HepG2 (cell line): Measurements from ENCODE around the gene PJA1. TPM values are rescaled to one million over a fixed set of nuclear protein-coding genes. Genes with fewer than 3 reads are reported as not detected.

Experiments
- ATAC-seq: fragments of 200-7000 bp; cut with Tn5 transposase; 3 replicates; pipeline ENCODE4 v1.9.1; 2020; ENCODE audit warnings: mild to moderate bottlenecking, moderate library complexity
- BruUV-seq: library from RNA; stranded (reverse); fragments of 400-500 nt; replicated peaks from 2 replicates; lab custom pipeline; 2021; lab: Mats Ljungman, UMichigan
- CTCF ChIA-PET: fragments of 300-600 bp; formaldehyde crosslinking; extraction: SDS; loops from one replicate; lab custom pipeline; 2021; ENCODE audit warnings: low total read pairs, inconsistent platforms, low intra/inter-chr PET ratio; lab: Yijun Ruan, JAX
- POLR2A ChIA-PET: fragments of 350-600 bp; sonication (Branson Sonifier 250); formaldehyde crosslinking; loops from one replicate; lab custom pipeline; 2020; ENCODE audit warnings: antibody characterized with exemption, inconsistent platforms; lab: Yijun Ruan, JAX
- DNase-seq: peaks from one replicate; pipeline ENCODE4 v3.0.0-alpha.2; 2015; ENCODE audit warnings: low spot score
- FAIRE-seq: peaks from 3 replicates; lab custom pipeline; 2011; peaks lifted over from hg19 to GRCh38; lab: Jason Lieb, UNC
- H2AFZ ChIP-seq: one replicate; pipeline ENCODE4 v1.6.1; 2011; ENCODE audit warnings: low read length, inconsistent platforms
- H3K27ac ChIP-seq: fragments of 300-600 bp; 3 replicates; pipeline ENCODE4 v1.8.0; 2011; ENCODE audit warnings: mixed run types, mild to moderate bottlenecking, mixed read lengths, low read length, inconsistent platforms; ENCODE audit not compliant: insufficient read depth; ENCODE audit errors: extremely low read length
- H3K27me3 ChIP-seq, 2 experiments: fragments of 200-600 bp in 1 of 2; 2 replicates in 1 of 2; 3 replicates in 1 of 2; pipeline versions ENCODE4 v1.6.0 to v1.8.0; 2011; ENCODE audit warnings: low read length in 2 of 2, mild to moderate bottlenecking in 2 of 2, moderate library complexity in 2 of 2, inconsistent platforms in 1 of 2; ENCODE audit not compliant: insufficient read depth in 2 of 2, control insufficient read depth in 1 of 2
- H3K36me3 ChIP-seq, 2 experiments: fragments of 200-600 bp in 1 of 2; replicated peaks in 1 of 2; 2 replicates in 1 of 2; 3 replicates in 1 of 2; pipeline versions ENCODE4 v1.5.1 to v1.8.0; 2011; ENCODE audit warnings: low read length in 2 of 2, inconsistent platforms in 1 of 2; ENCODE audit not compliant: insufficient read depth in 2 of 2, control insufficient read depth in 1 of 2
- H3K4me1 ChIP-seq: 2 replicates; pipeline ENCODE4 v1.5.1; 2012; ENCODE audit warnings: low read length, inconsistent platforms; ENCODE audit not compliant: insufficient read depth
- H3K4me2 ChIP-seq: 2 replicates; pipeline ENCODE4 v1.6.0; 2011; ENCODE audit warnings: low read depth, low read length, inconsistent platforms
- H3K4me3 ChIP-seq, 3 experiments: fragments of 200-600 bp in 1 of 3; sonication (generic), shearing (Covaris generic) in 1 of 3; replicated peaks in 1 of 3; 2 replicates each; pipeline ENCODE4 v1.5.1; 2011 to 2016; ENCODE audit warnings: low read length in 3 of 3, inconsistent platforms in 2 of 3, low read depth in 2 of 3, mild to moderate bottlenecking in 2 of 3, control low read depth in 1 of 3, mixed read lengths in 1 of 3; ENCODE audit not compliant: insufficient read depth in 1 of 3
- H3K79me2 ChIP-seq: one replicate; pipeline ENCODE4 v1.6.1; 2011; ENCODE audit warnings: low read length, inconsistent platforms; ENCODE audit not compliant: insufficient read depth
- H3K9ac ChIP-seq: 2 replicates; pipeline ENCODE4 v1.6.0; 2011; ENCODE audit warnings: mild to moderate bottlenecking, low read depth, low read length, inconsistent platforms; ENCODE audit not compliant: insufficient read depth
- H3K9me3 ChIP-seq: 2 replicates; pipeline ENCODE4 v1.5.1; 2012; ENCODE audit warnings: mild to moderate bottlenecking, low read length
- H4K20me1 ChIP-seq: 2 replicates; pipeline ENCODE4 v1.6.0; 2011; ENCODE audit warnings: inconsistent platforms, mild to moderate bottlenecking, low read length, moderate library complexity; ENCODE audit not compliant: insufficient read depth
- GZF1 ChIP-seq: sonication (generic); formaldehyde crosslinking; IDR thresholded peaks from 2 replicates; pipeline ENCODE4 v1.5.1; 2020; ENCODE audit warnings: mild to moderate bottlenecking, missing genetic modification reagents
- MXI1 ChIP-seq: IDR thresholded peaks from 3 replicates; pipeline ENCODE4 v1.6.1; 2012; ENCODE audit warnings: low read depth, low read length, inconsistent platforms, borderline replicate concordance
- TOPORS ChIP-seq: sonication (generic); formaldehyde crosslinking; IDR thresholded peaks from 2 replicates; pipeline ENCODE4 v1.8.0; 2023; ENCODE audit warnings: mild to moderate bottlenecking, missing genetic modification reagents
- TRIM24 ChIP-seq: sonication (generic); formaldehyde crosslinking; IDR thresholded peaks from 2 replicates; pipeline ENCODE4 v1.8.0; 2022; ENCODE audit warnings: mild to moderate bottlenecking, missing genetic modification reagents
- ZKSCAN5 ChIP-seq: sonication (generic); formaldehyde crosslinking; IDR thresholded peaks from 2 replicates; pipeline ENCODE4 v1.5.1; 2020; ENCODE audit warnings: mild to moderate bottlenecking, missing genetic modification reagents
- ZNF225 ChIP-seq: sonication (generic); formaldehyde crosslinking; IDR thresholded peaks from 2 replicates; pipeline ENCODE4 v1.4.0; 2020; ENCODE audit warnings: mild to moderate bottlenecking, missing genetic modification reagents
- ZNF235 ChIP-seq: sonication (generic); formaldehyde crosslinking; IDR thresholded peaks from 2 replicates; pipeline ENCODE4 v1.8.1; 2023; ENCODE audit warnings: mild to moderate bottlenecking, missing genetic modification reagents, borderline replicate concordance
- ZNF326 ChIP-seq: sonication (generic); formaldehyde crosslinking; IDR thresholded peaks from 2 replicates; pipeline ENCODE4 v1.4.0; 2020; ENCODE audit warnings: missing genetic modification reagents, borderline replicate concordance
- ZNF549 ChIP-seq: sonication (generic); formaldehyde crosslinking; IDR thresholded peaks from 2 replicates; pipeline ENCODE4 v1.5.0; 2020; ENCODE audit warnings: missing genetic modification reagents
- ZNF562 ChIP-seq: sonication (generic); formaldehyde crosslinking; IDR thresholded peaks from 2 replicates; pipeline ENCODE4 v1.8.0; 2022; ENCODE audit warnings: missing genetic modification reagents, borderline replicate concordance
- ZNF614 ChIP-seq: IDR thresholded peaks from 2 replicates; pipeline ENCODE4 v1.6.1; 2018; ENCODE audit warnings: missing biosample characterization, missing genetic modification reagents, inconsistent platforms, borderline replicate concordance
- ZNF75D ChIP-seq: sonication (generic); formaldehyde crosslinking; IDR thresholded peaks from 2 replicates; pipeline ENCODE4 v1.8.1; 2023; ENCODE audit warnings: missing genetic modification reagents, mild to moderate bottlenecking, borderline replicate concordance
- WGBS: methylation state at CpG from one replicate; pipeline ENCODE4 v1.1.6; 2017; ENCODE audit warnings: low lambda C conversion rate; 5-methylcytosine and 5-hydroxymethylcytosine counted together
- in situ Hi-C: cut with HindIII; loops from 2 replicates; pipeline ENCODE4 v1.10.0; 2017; ENCODE audit warnings: low pct_unique_long_range_greater_than_20kb; ENCODE audit not compliant: extremely low pct_ligation_motif_present
- intact Hi-C: fragments of 100-400 bp; cut with micrococcal nuclease; formaldehyde crosslinking; loops from one replicate; pipeline ENCODE4 v1.10.0; 2022; ENCODE audit not compliant: unreplicated experiment
- polyA plus RNA-seq, 8 experiments: library from polyadenylated mRNA; depleted of rRNA in 3 of 8; stranded (reverse) in 7 of 8; unstranded in 1 of 8; fragments of >200 nt; fragmentation: Illumina TruSeq in 4 of 8; extraction: Trizol in 4 of 8; gene quantifications; 2 replicates each; pipeline versions ENCODE4 v1.2.1 to v1.2.3, GENCODE V29; 2011 to 2016; ENCODE audit warnings: low read depth in 4 of 8, missing spikeins in 1 of 8, mixed read lengths in 1 of 8; ENCODE audit not compliant: insufficient read depth in 1 of 8
- total RNA-seq, 5 experiments: library from RNA; depleted of rRNA; stranded (reverse); fragments of >200 nt; fragmentation: Illumina TruSeq; extraction: Trizol; gene quantifications; 2 replicates each; pipeline ENCODE4 v1.2.3, GENCODE V29; 2016; ENCODE audit warnings: low read depth in 1 of 5
- TF ChIP-seq, protein P1 (sequence below), 2 experiments: sonication (generic) in 1 of 2; formaldehyde crosslinking in 1 of 2; IDR thresholded peaks; 2 replicates each; pipeline versions ENCODE4 v1.6.1 to v1.9.0; 2014 to 2022; ENCODE audit warnings: antibody characterized with exemption in 1 of 2, borderline replicate concordance in 1 of 2, inconsistent platforms in 1 of 2, low read depth in 1 of 2, missing genetic modification reagents in 1 of 2

The PJA1 gene
- total and polyA plus RNA-seq, 2 of the 13 experiments (the other 11 are each of a cell fraction or from before 2014, with no cell fraction given) = 3.6 to 9.6 TPM

DNA sequence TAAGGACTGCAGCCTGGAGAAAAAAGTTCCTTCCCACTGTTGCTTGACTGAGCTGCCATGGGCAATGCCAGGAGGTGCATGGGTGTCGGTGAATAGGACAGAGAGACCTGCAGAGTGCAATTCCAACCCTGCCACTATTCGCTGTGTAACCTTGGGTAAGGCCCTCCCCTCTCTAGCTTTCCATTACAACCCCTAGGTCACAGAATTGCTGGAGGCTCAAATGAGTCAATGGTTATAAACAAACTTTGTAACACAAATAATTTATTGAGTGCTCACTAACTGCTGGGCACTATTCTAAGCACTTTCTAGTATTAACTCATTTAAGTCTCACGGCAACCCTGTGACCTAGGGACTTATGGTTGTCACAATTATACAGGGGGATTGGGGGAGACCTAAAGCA lies 37.8 kb downstream of the PJA1 start:
- Histone ChIP-seq H3K4me1 (no peaks in the 10 kb centered on the region), H3K27ac (no peak overlapping the region), H3K4me2 (no peak overlapping the region), H3K9me3 (no peaks in the 10 kb centered on the region), H4K20me1 (no peaks in the 10 kb centered on the region), H3K4me3 (no peak overlapping the region), H3K27me3 (no peaks in the 10 kb centered on the region), H2AFZ (no peak overlapping the region), H3K36me3 (no peaks in the 10 kb centered on the region), H3K9ac (no peak overlapping the region), H3K79me2 (no peaks in the 10 kb centered on the region)
- FAIRE-seq (no peak), ATAC-seq (no peak), DNase-seq (no peak)
- WGBS = no CpG with 5 or more reads among the region's 3 CpGs
- POLR2A ChIA-PET = no interaction called here
- CTCF ChIA-PET = no interaction called here
- no TSS peak for BruUV-seq
- TF ChIP-seq ZNF614 (CRISPR knock-in tag) = no peak
- TF ChIP-seq ZNF549 = no peak
- TF ChIP-seq ZKSCAN5 = no peak
- no peak for TF ChIP-seq GZF1 (CRISPR knock-in tag)
- TF ChIP-seq TRIM24 (CRISPR knock-in tag) = no peak
- TF ChIP-seq ZNF235 (CRISPR knock-in tag) = no peak
- no peak for TF ChIP-seq ZNF225
- no peak for TF ChIP-seq TOPORS
- TF ChIP-seq, protein P1, sequence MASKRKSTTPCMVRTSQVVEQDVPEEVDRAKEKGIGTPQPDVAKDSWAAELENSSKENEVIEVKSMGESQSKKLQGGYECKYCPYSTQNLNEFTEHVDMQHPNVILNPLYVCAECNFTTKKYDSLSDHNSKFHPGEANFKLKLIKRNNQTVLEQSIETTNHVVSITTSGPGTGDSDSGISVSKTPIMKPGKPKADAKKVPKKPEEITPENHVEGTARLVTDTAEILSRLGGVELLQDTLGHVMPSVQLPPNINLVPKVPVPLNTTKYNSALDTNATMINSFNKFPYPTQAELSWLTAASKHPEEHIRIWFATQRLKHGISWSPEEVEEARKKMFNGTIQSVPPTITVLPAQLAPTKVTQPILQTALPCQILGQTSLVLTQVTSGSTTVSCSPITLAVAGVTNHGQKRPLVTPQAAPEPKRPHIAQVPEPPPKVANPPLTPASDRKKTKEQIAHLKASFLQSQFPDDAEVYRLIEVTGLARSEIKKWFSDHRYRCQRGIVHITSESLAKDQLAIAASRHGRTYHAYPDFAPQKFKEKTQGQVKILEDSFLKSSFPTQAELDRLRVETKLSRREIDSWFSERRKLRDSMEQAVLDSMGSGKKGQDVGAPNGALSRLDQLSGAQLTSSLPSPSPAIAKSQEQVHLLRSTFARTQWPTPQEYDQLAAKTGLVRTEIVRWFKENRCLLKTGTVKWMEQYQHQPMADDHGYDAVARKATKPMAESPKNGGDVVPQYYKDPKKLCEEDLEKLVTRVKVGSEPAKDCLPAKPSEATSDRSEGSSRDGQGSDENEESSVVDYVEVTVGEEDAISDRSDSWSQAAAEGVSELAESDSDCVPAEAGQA (IDR thresholded peaks at IDR 0.05; ENCODE audit: low read depth) = no peak
- TF ChIP-seq, protein P1 (CRISPR knock-in tag; IDR thresholded peaks at IDR 0.05; ENCODE audit: borderline replicate concordance) = no peak
- TF ChIP-seq MXI1 = no peak
- TF ChIP-seq ZNF75D = no peak
- no peak for TF ChIP-seq ZNF562 (CRISPR knock-in tag)
- no peak for TF ChIP-seq ZNF326 (CRISPR knock-in tag)
- intact Hi-C loops = no loop called here
- in situ Hi-C loops = no loop called here
